GM21825 (cell line): ENCODE measurements around the gene PANK4.

ENCODE experiments used
- ATAC-seq: cut with Tn5 transposase; IDR thresholded peaks from one replicate; pipeline ENCODE4 v1.9.1; 2021; ENCODE audit warnings: mild to moderate bottlenecking, moderate library complexity; ENCODE audit not compliant: unreplicated experiment

Gene PANK4

GRCh38 chr1:2480236-2480985 lies 46.0 kb downstream of the PANK4 start:
- ATAC-seq = no peak

- no peak for ATAC-seq
These were observed 46.8 kb downstream of the PANK4 start for GRCh38 chr1:2479618-2480017.

GRCh38 chr1:2479186-2479585 lies 47.2 kb downstream of the PANK4 start:
- ATAC-seq = no peak

- no peak for ATAC-seq
These were observed 48.5 kb downstream of the PANK4 start for GRCh38 chr1:2477791-2478499.

- ATAC-seq = no peak
These were observed 49.1 kb downstream of the PANK4 start for GRCh38 chr1:2477309-2477708.

- no peak for ATAC-seq
These were observed 50.1 kb downstream of the PANK4 start, which contains the start of gene PLCH2 for GRCh38 chr1:2476061-2476999. TSS of gene PLCH2 (plus strand) at chr1:2476289. CDS start at chr1:2476589, 300 bp downstream.

- no peak for ATAC-seq
These were observed 50.8 kb downstream of the PANK4 start for GRCh38 chr1:2475571-2475970.

GRCh38 chr1:2474933-2475371 lies 51.4 kb downstream of the PANK4 start:
- ATAC-seq = no peak

GRCh38 chr1:2474104-2474844 lies 52.1 kb downstream of the PANK4 start:
- ATAC-seq = no peak

GRCh38 chr1:2473198-2473597 lies 53.2 kb downstream of the PANK4 start:
- no peak for ATAC-seq

GRCh38 chr1:2472561-2473177 lies 53.7 kb downstream of the PANK4 start:
- ATAC-seq = no peak

- no peak for ATAC-seq
These were observed 54.3 kb downstream of the PANK4 start for GRCh38 chr1:2472109-2472508.

GRCh38 chr1:2471587-2472001 lies 54.8 kb downstream of the PANK4 start:
- no peak for ATAC-seq

GRCh38 chr1:2471159-2471471 lies 55.3 kb downstream of the PANK4 start:
- no peak for ATAC-seq

GRCh38 chr1:2470290-2471158 lies 55.9 kb downstream of the PANK4 start:
- ATAC-seq = no peak

- no peak for ATAC-seq
These were observed 57.1 kb downstream of the PANK4 start for GRCh38 chr1:2469103-2469940.

- no peak for ATAC-seq
These were observed 57.9 kb downstream of the PANK4 start for GRCh38 chr1:2468540-2468939.

- ATAC-seq = no peak
These were observed 58.3 kb downstream of the PANK4 start for GRCh38 chr1:2468041-2468472.
